Stimulated activated naive CD8-positive, alpha-beta T cell treated with anti-CD3 and anti-CD28 coated beads, Interleukin-15, amount 100 ng/mL, for 72 hours (primary cell): Measurements from ENCODE around the gene STX18.
A peak's percentile ranks its signal among the peaks of the same experiment; 100 is the strongest.
"Not testable (repeated sequence)": the region's sequence is repeated elsewhere in the genome, so short reads cannot be mapped to it uniquely, and the experiment has no call there.

Source experiments
- ATAC-seq: fragments of 150-1000 bp; cut with Tn5 transposase; 2 replicates; pipeline ENCODE4 v1.10.0; 2021; ENCODE audit warnings: mild to moderate bottlenecking, moderate library complexity
- DNase-seq, 2 donors: peaks; one replicate each; pipeline ENCODE4 v3.0.0; 2021 to 2022
- H3K27ac Mint-ChIP-seq, 2 donors: one replicate each; pipeline ENCODE4 v1.8.0; 2022; ENCODE audit warnings: mild to moderate bottlenecking in 2 of 2, mixed read lengths in 2 of 2, moderate library complexity in 2 of 2
- H3K27me3 Mint-ChIP-seq: one replicate; pipeline ENCODE4 v1.8.0; 2022; ENCODE audit warnings: mixed read lengths
- H3K4me1 Mint-ChIP-seq: one replicate; pipeline ENCODE4 v1.8.0; 2022; ENCODE audit warnings: mild to moderate bottlenecking, mixed read lengths
- H3K4me3 Mint-ChIP-seq, 2 donors: one replicate each; pipeline ENCODE4 v1.8.0; 2022; ENCODE audit warnings: mild to moderate bottlenecking in 2 of 2, mixed read lengths in 2 of 2, moderate library complexity in 1 of 2
- H3K9me3 Mint-ChIP-seq, 2 donors: one replicate each; pipeline ENCODE4 v1.8.0; 2022; ENCODE audit warnings: mixed read lengths in 2 of 2

STX18 gene

DNA sequence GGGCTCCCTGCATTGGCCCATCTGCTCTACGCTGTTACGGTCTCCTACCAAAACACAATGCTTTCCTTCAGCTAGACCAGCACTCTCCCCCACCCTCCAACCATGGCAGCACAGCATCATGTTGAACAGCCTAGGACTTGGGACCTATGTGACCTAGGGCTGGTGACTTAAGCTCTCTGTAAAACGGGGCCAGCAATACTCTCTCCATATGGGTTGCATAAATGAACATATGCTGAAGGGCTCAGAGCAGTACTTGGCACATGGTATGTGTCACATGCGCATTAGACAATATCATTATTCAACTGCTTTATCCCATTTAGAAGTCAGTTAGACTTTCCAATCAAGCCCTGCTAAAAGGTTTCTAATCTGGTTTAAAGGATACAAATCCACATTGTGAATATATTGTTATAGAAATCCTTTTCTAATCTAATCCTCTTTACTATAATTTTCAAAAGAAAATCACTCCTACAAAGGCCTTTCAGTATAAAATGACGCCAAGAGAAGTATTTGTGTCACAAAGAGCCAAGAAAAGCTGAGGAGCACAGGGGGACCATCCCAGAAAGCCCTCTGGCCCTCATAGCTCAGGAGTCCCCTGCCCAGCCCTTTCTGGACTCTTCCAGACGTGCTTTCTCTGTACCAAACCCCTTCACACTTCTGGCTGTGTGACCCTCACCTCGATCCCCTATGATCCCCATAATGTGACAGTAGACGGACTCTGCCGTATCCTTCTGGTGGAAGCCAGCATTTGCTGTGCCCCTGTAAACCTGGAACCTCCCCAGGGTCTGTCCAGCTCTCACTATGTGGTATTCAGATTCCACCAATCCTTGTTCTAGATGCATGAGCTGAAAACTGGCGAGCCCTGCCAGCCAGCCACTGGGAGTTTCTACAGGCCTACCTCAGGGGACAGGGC lies 112.6 kb downstream of the STX18 start:
- H3K4me3 Mint-ChIP-seq: no peak overlapping the region
- ATAC-seq (no peak), DNase-seq (no peak)
- H3K4me1 Mint-ChIP-seq: peaks cover 10% of the 10 kb centered on the region
- no peaks in the 10 kb centered on the region for H3K27me3 Mint-ChIP-seq
- H3K9me3 Mint-ChIP-seq: no peaks in the 10 kb centered on the region
- H3K27ac Mint-ChIP-seq: no peak overlapping the region

DNA sequence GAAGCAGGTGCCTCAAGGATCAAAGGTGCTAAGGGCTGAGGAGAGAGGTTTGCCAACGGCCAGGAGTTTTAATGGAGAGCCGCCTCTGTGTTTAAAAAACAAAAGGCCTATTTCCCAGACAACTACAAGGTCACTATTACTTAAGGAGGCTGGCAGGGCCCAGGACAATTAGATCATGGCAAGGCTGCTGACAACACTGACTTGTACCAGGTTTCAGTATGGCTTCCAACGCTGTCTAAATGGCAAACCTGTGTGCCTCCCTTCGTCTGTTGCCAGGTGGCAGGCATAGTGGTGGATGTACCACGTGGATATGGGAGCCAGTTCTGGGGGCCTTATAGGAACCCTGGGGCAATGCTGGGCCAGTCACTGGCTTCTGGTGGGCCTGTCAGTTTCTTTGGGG lies 114.0 kb downstream of the STX18 start:
- no peak for DNase-seq
- Mint-ChIP-seq H3K27me3 (no peaks in the 10 kb centered on the region), H3K4me3 (no peak overlapping the region), H3K4me1 (peaks cover 10% of the 10 kb centered on the region), H3K9me3 (no peaks in the 10 kb centered on the region), H3K27ac (no peak overlapping the region)
- ATAC-seq: no peak

GRCh38 chr4:4427121-4427870 lies 114.6 kb downstream of the STX18 start:
- ATAC-seq: no peak
- H3K4me1 Mint-ChIP-seq: peaks cover 10% of the 10 kb centered on the region
- H3K9me3 Mint-ChIP-seq: no peaks in the 10 kb centered on the region
- no peaks in the 10 kb centered on the region for H3K27me3 Mint-ChIP-seq
- H3K4me3 Mint-ChIP-seq: no peak overlapping the region
- H3K27ac Mint-ChIP-seq: no peak overlapping the region
- no peak for DNase-seq

DNA sequence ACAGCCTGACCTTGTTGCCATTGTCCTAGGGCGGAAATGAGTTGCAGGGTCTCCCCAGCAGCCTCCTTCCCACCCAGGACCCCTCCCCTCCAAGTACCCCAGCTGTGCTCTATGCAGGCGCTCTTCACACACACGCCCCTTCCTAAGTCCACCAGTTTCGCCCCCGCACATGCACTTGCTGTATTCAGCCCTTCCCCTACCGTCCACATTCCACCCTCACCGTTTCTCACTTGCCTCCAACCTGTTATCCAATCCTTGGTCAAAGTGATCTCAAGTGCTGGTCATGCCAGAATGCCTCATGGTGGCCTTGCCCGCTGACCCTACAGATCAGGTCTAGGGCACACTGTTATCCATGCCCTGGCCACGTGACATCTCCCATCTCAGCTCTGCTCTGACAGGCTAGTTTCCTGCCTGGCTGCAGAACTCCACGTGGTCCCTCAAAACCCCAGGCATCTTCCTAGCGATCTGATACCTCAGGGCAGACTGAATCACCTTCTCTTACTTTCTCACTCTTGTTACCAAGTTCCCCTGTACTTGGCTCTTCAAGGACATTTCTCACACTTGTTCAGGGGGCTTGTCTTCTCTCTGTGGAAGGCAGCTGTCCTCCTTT lies 115.2 kb downstream of the STX18 start:
- Mint-ChIP-seq H3K27me3 (no peaks in the 10 kb centered on the region), H3K4me3 (no peak overlapping the region), H3K27ac (no peak overlapping the region), H3K9me3 (no peaks in the 10 kb centered on the region), H3K4me1 (peaks cover 10% of the 10 kb centered on the region)
- ATAC-seq: no peak
- DNase-seq: no peak

GRCh38 chr4:4425696-4426095 lies 116.2 kb downstream of the STX18 start:
- Mint-ChIP-seq H3K27ac (peak overlapping the region in 1 of 2 donors; percentile 71), H3K4me1 (peaks cover 6% of the 10 kb centered on the region), H3K9me3 (no peaks in the 10 kb centered on the region), H3K4me3 (no peak overlapping the region), H3K27me3 (no peaks in the 10 kb centered on the region)
- DNase-seq (no peak), ATAC-seq (no peak)

- Mint-ChIP-seq H3K27ac (peak overlapping the region; percentile 15 to 71), H3K27me3 (no peaks in the 10 kb centered on the region), H3K4me1 (peaks cover 5% of the 10 kb centered on the region), H3K9me3 (no peaks in the 10 kb centered on the region), H3K4me3 (no peak overlapping the region)
- ATAC-seq: no peak
- DNase-seq: no peak
These were observed 116.6 kb downstream of the STX18 start for GRCh38 chr4:4425119-4425690.

DNA sequence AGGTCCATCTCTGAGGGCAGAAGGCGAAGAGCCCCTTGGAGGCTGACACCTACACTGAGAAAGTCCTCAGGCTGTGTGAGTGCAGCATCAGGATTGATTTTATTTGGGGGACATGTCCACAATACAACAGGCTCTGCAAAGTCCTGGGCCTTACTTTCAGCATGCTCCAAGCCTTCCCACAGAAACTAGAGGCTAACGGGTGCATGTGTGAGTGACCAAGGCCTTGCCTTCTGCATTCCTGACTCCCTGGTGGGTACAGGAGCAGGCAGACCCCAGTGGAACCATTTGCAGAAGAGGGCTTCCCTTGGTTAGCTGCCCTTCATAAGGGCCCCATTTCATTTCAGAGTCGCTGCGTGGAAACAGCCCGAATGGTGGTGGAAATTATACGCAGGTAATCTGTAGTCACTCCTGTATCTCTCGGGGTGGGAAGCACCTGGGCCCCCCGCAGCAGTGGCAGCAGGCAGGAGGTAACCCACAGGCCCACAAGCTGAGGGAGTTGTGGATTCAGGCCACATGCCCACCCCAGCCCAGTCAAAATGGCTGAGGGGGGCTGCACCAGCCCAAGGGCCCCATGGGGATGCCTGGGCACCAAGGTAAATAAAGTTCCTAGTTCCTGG lies 117.2 kb downstream of the STX18 start:
- DNase-seq (no peak), ATAC-seq (no peak)
- H3K4me1 Mint-ChIP-seq: peaks cover 7% of the 10 kb centered on the region
- H3K9me3 Mint-ChIP-seq: no peaks in the 10 kb centered on the region
- peak overlapping the region in 1 of 2 donors; percentile 15 for H3K27ac Mint-ChIP-seq
- H3K4me3 Mint-ChIP-seq: no peak overlapping the region
- no peaks in the 10 kb centered on the region for H3K27me3 Mint-ChIP-seq

DNA sequence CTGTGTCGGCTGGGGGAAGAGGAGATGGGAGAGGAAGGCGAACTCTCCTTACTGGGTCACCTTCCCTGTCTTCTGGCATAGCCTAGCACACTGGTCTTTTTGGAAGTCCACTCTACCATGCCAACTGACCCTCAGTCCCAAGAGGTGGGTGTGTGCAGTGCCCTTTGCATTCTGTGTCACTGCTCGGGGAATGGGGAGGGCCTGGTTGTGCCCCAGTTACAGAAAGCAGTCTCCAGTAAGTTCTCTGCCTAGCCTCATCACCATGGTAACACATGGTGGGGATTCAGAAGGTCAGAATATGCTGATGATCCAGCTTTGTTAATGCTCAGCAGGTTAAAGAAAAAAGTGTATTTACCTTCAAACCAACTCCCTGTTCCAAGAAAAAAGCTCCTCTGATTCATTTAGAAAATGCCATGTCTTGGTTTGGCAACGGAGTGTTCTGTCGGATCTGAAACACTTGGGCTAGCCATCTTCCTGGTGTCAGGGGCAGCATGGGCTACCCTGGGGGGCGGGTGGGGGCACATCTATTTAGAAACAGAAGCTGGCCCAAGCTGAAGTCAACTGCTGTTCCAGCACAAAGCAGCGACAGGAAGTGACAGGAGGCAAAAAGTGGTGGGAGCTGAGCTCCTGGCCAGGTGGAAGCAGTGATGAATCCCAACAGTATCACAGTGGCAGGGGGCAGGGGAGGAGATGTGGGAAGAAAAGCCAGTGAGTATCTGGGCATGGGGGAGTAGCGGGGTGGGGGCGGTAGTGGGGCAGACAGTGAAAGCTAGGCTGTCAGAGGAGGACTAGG lies 117.9 kb downstream of the STX18 start:
- Mint-ChIP-seq H3K4me3 (no peak overlapping the region), H3K27ac (peak overlapping the region in 1 of 2 donors; percentile 54), H3K27me3 (no peaks in the 10 kb centered on the region), H3K4me1 (peaks cover 14% of the 10 kb centered on the region), H3K9me3 (no peaks in the 10 kb centered on the region)
- no peak for DNase-seq
- ATAC-seq: no peak

GRCh38 chr4:4422856-4423499 lies 118.9 kb downstream of the STX18 start:
- DNase-seq (no peak), ATAC-seq (no peak)
- Mint-ChIP-seq H3K27ac (no peak overlapping the region), H3K4me3 (no peak overlapping the region), H3K27me3 (no peaks in the 10 kb centered on the region), H3K9me3 (no peaks in the 10 kb centered on the region), H3K4me1 (peaks cover 23% of the 10 kb centered on the region)

- not testable (repeated sequence) for H3K9me3 Mint-ChIP-seq, H3K27me3 Mint-ChIP-seq, H3K4me3 Mint-ChIP-seq
These were observed 119.7 kb downstream of the STX18 start for GRCh38 chr4:4422117-4422516.

GRCh38 chr4:4421356-4421755 lies 120.5 kb downstream of the STX18 start:
- Mint-ChIP-seq H3K27me3 (no peaks in the 10 kb centered on the region), H3K27ac (peak overlapping the region in 1 of 2 donors; percentile 69), H3K4me3 (no peak overlapping the region), H3K9me3 (no peaks in the 10 kb centered on the region), H3K4me1 (peaks cover 22% of the 10 kb centered on the region)
- no peak for DNase-seq
- no peak for ATAC-seq

More at GRCh38 chr4:4422117-4422516, 119.7 kb downstream of the STX18 start:
- ATAC-seq, H3K27ac Mint-ChIP-seq, DNase-seq: not testable (repeated sequence)
- H3K4me1 Mint-ChIP-seq: peaks cover 22% of the 10 kb centered on the region

GRCh38 chr4:4420421-4420820 lies 121.4 kb downstream of the STX18 start:
- ATAC-seq (no peak), DNase-seq (no peak)
- Mint-ChIP-seq H3K27me3 (no peaks in the 10 kb centered on the region), H3K4me1 (peaks cover 22% of the 10 kb centered on the region), H3K9me3 (no peaks in the 10 kb centered on the region), H3K4me3 (no peak overlapping the region), H3K27ac (no peak overlapping the region)

DNA sequence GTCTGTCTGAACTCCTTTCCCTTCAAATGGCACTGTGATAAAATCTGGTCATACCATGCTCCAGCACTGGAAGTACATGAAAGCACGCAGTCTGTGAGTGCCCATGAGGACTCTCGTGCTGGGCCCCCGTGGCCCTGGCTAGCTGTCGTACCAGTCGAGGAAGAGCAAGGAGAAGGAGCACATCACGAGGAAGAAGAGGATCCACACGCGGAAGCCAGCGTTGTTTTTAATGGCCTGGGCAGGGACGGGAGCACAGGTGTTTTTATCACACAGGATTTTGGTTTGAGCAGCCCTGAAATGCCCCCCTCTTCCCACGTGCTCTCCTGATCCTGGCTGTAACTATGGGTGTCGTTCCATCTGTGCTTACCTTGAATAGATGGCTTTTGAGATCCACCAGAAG lies 122.0 kb downstream of the STX18 start:
- ATAC-seq (no peak), DNase-seq (no peak)
- H3K27me3 Mint-ChIP-seq: no peaks in the 10 kb centered on the region
- peaks cover 22% of the 10 kb centered on the region for H3K4me1 Mint-ChIP-seq
- no peak overlapping the region for H3K4me3 Mint-ChIP-seq
- H3K9me3 Mint-ChIP-seq: no peaks in the 10 kb centered on the region
- peak overlapping the region in 1 of 2 donors; percentile 60 for H3K27ac Mint-ChIP-seq

DNA sequence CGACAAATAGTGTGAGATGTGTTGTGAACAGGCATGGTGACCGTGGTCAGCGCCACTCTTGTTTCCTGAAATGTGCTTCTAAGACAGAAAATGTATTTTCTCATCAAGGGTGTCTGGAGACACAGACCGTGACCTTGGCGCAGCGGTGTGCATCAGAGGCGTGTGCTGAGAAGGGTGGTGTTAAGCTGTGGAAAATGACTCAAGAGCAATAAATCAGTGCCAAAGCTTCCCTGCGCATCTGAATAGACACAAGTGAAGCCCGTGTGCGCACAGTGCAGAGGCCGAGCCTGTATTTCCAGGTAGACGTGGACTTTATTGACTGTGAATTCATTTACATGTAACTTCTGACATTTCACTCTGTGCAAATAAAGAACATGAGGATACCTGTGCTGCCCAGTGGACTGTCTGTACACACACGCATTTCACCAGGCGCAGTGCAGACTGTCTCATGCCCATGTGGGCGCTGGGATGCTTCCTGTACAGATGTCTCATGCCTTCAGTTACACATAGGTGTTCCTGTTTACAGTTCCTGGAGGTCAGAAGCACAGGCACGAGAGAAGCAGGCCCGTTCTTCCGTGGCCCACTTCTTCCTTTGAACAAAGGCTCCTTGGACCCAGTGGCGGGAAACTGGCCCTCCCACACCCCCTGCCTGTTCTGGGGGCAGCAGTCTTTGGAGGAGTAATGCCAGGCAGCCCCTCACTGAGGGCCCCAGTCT lies 123.0 kb downstream of the STX18 start:
- peaks cover 22% of the 10 kb centered on the region for H3K4me1 Mint-ChIP-seq
- peak overlapping the region in 1 of 2 donors; percentile 45 for H3K4me3 Mint-ChIP-seq
- ATAC-seq (peak; percentile 71), DNase-seq (no peak)
- peak overlapping the region; percentile 60 to 61 for H3K27ac Mint-ChIP-seq
- no peaks in the 10 kb centered on the region for H3K27me3 Mint-ChIP-seq
- H3K9me3 Mint-ChIP-seq: no peaks in the 10 kb centered on the region
